Measurements from ENCODE around the gene NBR1. TPM values are rescaled to one million over a fixed set of nuclear protein-coding genes. Genes with fewer than 3 reads are reported as not detected.
A peak's percentile ranks its signal among the peaks of the same experiment; 100 is the strongest.

The NBR1 gene
- total and polyA plus RNA-seq, 4 donors: 18.2 to 74.6 (median 44.7) TPM

DNA sequence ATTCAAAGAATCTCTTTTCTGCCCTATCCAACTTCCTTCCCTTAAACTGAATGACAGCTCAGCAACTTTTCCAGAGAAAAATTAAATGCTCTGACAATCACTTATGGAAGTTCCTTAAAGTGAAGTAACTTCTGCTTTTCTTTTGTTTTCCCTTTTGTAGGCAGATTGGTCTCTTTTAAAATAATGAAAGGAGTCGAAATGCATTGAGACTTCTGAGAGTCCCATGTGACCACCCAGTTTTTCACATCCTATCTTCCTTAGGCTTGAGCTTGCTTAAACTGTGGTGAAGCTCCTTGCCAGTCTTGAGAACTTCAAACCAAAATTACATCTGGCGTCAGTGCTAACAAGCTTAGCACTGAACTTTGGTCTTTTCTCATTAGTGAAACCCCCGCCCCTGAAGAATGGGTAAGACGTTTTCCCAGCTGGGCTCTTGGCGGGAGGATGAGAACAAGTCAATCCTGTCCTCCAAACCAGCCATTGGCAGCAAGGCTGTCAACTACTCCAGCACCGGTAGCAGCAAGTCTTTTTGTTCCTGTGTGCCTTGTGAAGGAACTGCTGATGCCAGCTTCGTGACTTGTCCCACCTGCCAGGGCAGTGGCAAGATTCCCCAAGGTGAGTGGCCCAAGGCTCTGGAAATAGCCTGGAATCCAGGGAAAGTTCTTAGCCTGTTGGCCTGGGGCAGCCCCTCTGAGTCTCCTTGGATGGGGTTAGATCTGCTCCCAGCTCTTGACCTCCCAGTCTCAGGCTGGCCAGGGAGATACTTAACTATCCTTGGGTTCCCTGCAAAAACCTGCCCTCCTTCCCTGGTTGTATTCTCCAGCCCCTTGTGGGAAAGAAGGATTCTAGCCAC is 41.9 kb downstream of the NBR1 start (continued):
- TF ChIP-seq, protein P1, sequence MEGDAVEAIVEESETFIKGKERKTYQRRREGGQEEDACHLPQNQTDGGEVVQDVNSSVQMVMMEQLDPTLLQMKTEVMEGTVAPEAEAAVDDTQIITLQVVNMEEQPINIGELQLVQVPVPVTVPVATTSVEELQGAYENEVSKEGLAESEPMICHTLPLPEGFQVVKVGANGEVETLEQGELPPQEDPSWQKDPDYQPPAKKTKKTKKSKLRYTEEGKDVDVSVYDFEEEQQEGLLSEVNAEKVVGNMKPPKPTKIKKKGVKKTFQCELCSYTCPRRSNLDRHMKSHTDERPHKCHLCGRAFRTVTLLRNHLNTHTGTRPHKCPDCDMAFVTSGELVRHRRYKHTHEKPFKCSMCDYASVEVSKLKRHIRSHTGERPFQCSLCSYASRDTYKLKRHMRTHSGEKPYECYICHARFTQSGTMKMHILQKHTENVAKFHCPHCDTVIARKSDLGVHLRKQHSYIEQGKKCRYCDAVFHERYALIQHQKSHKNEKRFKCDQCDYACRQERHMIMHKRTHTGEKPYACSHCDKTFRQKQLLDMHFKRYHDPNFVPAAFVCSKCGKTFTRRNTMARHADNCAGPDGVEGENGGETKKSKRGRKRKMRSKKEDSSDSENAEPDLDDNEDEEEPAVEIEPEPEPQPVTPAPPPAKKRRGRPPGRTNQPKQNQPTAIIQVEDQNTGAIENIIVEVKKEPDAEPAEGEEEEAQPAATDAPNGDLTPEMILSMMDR (IDR thresholded peaks at IDR 0.05; ENCODE audit: low read depth, low read length, missing input control): no peak

DNA sequence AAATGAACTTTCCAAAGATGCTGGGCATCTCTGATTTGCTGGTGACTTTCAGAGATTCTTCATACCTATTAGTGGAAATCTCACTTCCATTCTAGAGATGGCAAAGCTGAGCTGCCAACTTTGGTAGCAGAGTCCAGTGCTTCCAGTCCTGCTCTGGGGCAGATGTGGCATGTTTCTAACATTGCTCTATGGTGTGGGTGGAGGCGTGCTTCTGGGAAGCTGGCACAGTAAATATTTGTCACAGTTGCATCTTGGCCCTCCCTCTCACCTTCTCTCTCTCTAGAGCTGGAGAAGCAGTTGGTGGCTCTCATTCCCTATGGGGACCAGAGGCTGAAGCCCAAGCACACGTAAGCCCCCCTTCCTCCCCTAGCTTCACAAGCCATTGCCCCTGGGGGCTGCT is 42.5 kb downstream of the NBR1 start:
- Histone ChIP-seq H3K27me3 (ENCODE audit: control insufficient read depth in 4 of 4, insufficient read depth in 4 of 4, low read length in 3 of 4) (no peaks in the 10 kb centered on the region), H3K36me3 (ENCODE audit: control insufficient read depth in 4 of 4, insufficient read depth in 3 of 4, low read depth in 1 of 4, low read length in 3 of 4) (peaks cover 6 to 26% (median 15%) of the 10 kb centered on the region in 4 donors), H3K27ac (ENCODE audit: low read depth in 1 of 2, low read length in 2 of 2) (peak overlapping the region; percentile 15 to 51), H3K4me1 (ENCODE audit: control insufficient read depth in 4 of 4, insufficient read depth in 4 of 4, low read length in 3 of 4) (peaks cover 17 to 44% (median 35%) of the 10 kb centered on the region in 4 donors), H3K9me3 (ENCODE audit: control insufficient read depth in 4 of 4, low read length in 3 of 4) (no peaks in the 10 kb centered on the region), H3K9ac (ENCODE audit: low read depth in 1 of 2, low read length in 2 of 2) (peak overlapping the region in 1 of 2 donors; percentile 33), H3K4me3 (ENCODE audit: low read depth in 1 of 3, low read length in 3 of 3) (no peak overlapping the region)
- TF ChIP-seq YY1 (IDR thresholded peaks at IDR 0.05): peak; percentile 39
- peak in 1 of 2 donors; percentile 21 for TF ChIP-seq RAD21 (IDR thresholded peaks at IDR 0.05)
- TF ChIP-seq, protein P2, sequence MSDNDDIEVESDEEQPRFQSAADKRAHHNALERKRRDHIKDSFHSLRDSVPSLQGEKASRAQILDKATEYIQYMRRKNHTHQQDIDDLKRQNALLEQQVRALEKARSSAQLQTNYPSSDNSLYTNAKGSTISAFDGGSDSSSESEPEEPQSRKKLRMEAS (IDR thresholded peaks at IDR 0.05): peak; percentile 61
- no peak for TF ChIP-seq FOXA1 (IDR thresholded peaks at IDR 0.05)
- TF ChIP-seq FOXA2 (IDR thresholded peaks at IDR 0.05): peak; percentile 26
- no peak for TF ChIP-seq NR2F2 (IDR thresholded peaks at IDR 0.05)
- TF ChIP-seq, protein P1 (IDR thresholded peaks at IDR 0.05; ENCODE audit: low read depth, low read length, missing input control): no peak
- TF ChIP-seq, protein P3, sequence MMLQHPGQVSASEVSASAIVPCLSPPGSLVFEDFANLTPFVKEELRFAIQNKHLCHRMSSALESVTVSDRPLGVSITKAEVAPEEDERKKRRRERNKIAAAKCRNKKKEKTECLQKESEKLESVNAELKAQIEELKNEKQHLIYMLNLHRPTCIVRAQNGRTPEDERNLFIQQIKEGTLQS (IDR thresholded peaks at IDR 0.05): no peak
- TF ChIP-seq EGR1 (IDR thresholded peaks at IDR 0.05; ENCODE audit: low read depth in 2 of 2): peak in 1 of 2 donors; percentile 27
- no peak for TF ChIP-seq SP1 (IDR thresholded peaks at IDR 0.05)
- no peak for TF ChIP-seq HNF4G (IDR thresholded peaks at IDR 0.05)
- TF ChIP-seq HNF4A (conservative IDR thresholded peaks at IDR 0.05): peak; percentile 38 to 81
- TF ChIP-seq JUND (IDR thresholded peaks at IDR 0.05): peak in 1 of 2 donors; percentile 22
- no peak for TF ChIP-seq GABPA (IDR thresholded peaks at IDR 0.05 in 1 of 2, conservative IDR thresholded peaks at IDR 0.05 in 1 of 2)
- TF ChIP-seq, protein P4, sequence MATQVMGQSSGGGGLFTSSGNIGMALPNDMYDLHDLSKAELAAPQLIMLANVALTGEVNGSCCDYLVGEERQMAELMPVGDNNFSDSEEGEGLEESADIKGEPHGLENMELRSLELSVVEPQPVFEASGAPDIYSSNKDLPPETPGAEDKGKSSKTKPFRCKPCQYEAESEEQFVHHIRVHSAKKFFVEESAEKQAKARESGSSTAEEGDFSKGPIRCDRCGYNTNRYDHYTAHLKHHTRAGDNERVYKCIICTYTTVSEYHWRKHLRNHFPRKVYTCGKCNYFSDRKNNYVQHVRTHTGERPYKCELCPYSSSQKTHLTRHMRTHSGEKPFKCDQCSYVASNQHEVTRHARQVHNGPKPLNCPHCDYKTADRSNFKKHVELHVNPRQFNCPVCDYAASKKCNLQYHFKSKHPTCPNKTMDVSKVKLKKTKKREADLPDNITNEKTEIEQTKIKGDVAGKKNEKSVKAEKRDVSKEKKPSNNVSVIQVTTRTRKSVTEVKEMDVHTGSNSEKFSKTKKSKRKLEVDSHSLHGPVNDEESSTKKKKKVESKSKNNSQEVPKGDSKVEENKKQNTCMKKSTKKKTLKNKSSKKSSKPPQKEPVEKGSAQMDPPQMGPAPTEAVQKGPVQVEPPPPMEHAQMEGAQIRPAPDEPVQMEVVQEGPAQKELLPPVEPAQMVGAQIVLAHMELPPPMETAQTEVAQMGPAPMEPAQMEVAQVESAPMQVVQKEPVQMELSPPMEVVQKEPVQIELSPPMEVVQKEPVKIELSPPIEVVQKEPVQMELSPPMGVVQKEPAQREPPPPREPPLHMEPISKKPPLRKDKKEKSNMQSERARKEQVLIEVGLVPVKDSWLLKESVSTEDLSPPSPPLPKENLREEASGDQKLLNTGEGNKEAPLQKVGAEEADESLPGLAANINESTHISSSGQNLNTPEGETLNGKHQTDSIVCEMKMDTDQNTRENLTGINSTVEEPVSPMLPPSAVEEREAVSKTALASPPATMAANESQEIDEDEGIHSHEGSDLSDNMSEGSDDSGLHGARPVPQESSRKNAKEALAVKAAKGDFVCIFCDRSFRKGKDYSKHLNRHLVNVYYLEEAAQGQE (IDR thresholded peaks at IDR 0.05): peak; percentile 32
- TF ChIP-seq, protein P5, sequence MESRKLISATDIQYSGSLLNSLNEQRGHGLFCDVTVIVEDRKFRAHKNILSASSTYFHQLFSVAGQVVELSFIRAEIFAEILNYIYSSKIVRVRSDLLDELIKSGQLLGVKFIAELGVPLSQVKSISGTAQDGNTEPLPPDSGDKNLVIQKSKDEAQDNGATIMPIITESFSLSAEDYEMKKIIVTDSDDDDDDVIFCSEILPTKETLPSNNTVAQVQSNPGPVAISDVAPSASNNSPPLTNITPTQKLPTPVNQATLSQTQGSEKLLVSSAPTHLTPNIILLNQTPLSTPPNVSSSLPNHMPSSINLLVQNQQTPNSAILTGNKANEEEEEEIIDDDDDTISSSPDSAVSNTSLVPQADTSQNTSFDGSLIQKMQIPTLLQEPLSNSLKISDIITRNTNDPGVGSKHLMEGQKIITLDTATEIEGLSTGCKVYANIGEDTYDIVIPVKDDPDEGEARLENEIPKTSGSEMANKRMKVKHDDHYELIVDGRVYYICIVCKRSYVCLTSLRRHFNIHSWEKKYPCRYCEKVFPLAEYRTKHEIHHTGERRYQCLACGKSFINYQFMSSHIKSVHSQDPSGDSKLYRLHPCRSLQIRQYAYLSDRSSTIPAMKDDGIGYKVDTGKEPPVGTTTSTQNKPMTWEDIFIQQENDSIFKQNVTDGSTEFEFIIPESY (IDR thresholded peaks at IDR 0.05): no peak
- TF ChIP-seq RXRA (IDR thresholded peaks at IDR 0.05): peak in 1 of 2 donors; percentile 72
- TF ChIP-seq TAF1 (conservative IDR thresholded peaks at IDR 0.05): no peak
- no peak for DNase-seq (ENCODE audit: low spot score)
- 73% methylated on average over 2 of the region's 2 CpGs for WGBS

Data from liver (tissue), 9 donors.